ENCODE results near the gene SPECC1L. TPM values are rescaled to one million over a fixed set of nuclear protein-coding genes. Genes with fewer than 3 reads are reported as not detected.

Gene SPECC1L
- total RNA-seq, 1 donor from 2014 or later = 25.0 TPM

DNA sequence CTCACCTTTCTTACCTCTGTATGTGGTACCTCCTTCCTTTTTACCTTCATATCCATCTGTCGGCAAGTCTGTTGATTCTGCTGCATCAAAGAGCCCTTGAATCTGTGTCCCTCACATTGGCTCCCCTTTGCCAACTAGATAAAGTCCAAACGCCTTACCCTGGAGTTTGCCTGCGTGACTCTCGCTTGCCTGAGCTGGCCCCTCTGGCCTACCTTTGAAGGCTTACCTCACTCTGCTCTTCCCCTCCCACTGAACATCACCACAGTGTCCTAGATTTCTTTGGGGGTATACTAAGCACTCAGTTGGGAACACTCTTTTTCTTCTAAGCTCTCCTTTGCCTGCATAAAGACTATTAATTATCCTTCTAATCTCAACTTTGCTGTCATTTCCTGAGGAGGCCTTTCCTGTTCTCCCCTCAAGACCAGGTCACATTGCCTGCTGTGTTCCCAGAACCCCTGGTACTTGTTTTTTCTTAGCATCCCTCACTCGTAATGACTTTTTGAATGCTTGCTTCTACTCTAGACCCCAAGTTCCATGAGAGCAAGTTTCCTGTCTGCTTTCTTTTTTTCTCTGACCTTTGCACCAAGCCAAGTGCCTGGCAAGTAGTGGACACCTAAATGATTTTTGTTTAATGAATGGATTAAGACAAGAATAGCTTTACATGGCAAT is 89.0 kb downstream of the SPECC1L start:
- DNase-seq (ENCODE audit: low read depth) (no peak), FAIRE-seq (no peak)
- TF ChIP-seq, protein P1, sequence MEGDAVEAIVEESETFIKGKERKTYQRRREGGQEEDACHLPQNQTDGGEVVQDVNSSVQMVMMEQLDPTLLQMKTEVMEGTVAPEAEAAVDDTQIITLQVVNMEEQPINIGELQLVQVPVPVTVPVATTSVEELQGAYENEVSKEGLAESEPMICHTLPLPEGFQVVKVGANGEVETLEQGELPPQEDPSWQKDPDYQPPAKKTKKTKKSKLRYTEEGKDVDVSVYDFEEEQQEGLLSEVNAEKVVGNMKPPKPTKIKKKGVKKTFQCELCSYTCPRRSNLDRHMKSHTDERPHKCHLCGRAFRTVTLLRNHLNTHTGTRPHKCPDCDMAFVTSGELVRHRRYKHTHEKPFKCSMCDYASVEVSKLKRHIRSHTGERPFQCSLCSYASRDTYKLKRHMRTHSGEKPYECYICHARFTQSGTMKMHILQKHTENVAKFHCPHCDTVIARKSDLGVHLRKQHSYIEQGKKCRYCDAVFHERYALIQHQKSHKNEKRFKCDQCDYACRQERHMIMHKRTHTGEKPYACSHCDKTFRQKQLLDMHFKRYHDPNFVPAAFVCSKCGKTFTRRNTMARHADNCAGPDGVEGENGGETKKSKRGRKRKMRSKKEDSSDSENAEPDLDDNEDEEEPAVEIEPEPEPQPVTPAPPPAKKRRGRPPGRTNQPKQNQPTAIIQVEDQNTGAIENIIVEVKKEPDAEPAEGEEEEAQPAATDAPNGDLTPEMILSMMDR (IDR thresholded peaks at IDR 0.05; ENCODE audit: insufficient read depth, low read length, severe bottlenecking) = no peak
- no peaks in the 10 kb centered on the region for H3K27me3 ChIP-seq (ENCODE audit: control insufficient read depth, insufficient read depth, low read length)
- peaks cover 2% of the 10 kb centered on the region for H3K36me3 ChIP-seq (ENCODE audit: control insufficient read depth, insufficient read depth, low read length)
- no peak overlapping the region for H3K4me3 ChIP-seq (ENCODE audit: low read depth, low read length)

DNA sequence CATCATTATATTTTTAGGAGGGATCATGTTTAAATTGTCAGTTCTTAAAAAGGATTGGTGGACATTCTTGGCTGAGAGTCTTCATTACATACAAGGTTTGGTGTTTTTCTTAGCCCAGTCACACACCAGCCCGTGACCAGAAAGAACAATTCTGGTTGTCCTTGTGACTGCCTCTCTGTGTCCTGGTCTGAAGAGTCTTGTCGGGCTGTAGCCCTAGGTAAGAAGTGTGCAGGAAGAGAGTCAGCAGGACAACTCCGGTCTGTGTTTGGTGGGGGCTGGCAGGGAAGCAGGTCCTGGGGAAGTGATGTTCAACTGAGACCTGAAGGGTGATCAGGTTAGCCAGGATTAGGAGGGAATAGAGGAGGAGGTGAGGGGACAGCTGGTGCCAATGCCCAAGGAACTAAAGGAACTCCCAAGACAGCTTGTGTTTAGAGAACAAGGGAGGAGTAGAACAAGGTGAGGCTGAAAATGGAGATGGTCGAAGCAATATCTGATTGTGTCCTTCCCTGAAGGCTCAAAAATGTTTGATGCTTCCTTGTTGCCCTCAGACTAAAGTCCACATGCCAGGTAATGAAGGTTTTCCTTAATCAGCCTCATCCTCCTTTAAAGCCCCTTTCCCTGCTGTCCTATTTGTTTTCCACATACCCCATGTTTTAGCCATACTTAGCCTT is 91.5 kb downstream of the SPECC1L start:
- TF ChIP-seq, protein P1 (IDR thresholded peaks at IDR 0.05; ENCODE audit: insufficient read depth, low read length, severe bottlenecking) = no peak
- DNase-seq (ENCODE audit: low read depth) = no peak
- no peak for FAIRE-seq
- Histone ChIP-seq H3K36me3 (ENCODE audit: control insufficient read depth, insufficient read depth, low read length) (peaks cover 7% of the 10 kb centered on the region), H3K4me3 (ENCODE audit: low read depth, low read length) (no peak overlapping the region), H3K27me3 (ENCODE audit: control insufficient read depth, insufficient read depth, low read length) (no peaks in the 10 kb centered on the region)

DNA sequence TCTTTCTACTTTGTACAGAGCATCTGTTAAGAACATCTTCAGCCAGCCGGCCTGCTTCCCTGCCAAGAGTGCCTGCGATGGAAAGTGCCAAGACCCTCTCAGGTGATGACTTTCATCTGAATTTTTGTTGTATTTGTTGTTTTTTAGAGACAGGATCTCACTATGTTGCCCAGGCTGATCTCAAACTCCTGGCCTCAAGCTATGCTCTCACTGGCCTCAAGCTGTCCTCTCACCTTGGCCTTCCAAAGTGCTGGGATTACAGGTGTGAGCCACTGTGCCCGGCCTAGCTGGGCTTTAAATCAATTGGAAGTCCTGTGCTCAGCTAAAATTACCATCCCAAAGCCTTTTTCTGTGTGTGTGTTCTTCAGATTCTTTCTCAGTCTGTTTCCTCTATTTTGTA is 92.6 kb downstream of the SPECC1L start:
- Histone ChIP-seq H3K36me3 (ENCODE audit: control insufficient read depth, insufficient read depth, low read length) (peaks cover 7% of the 10 kb centered on the region), H3K4me3 (ENCODE audit: low read depth, low read length) (no peak overlapping the region), H3K27me3 (ENCODE audit: control insufficient read depth, insufficient read depth, low read length) (no peaks in the 10 kb centered on the region)
- TF ChIP-seq, protein P1 (IDR thresholded peaks at IDR 0.05; ENCODE audit: insufficient read depth, low read length, severe bottlenecking) = no peak
- FAIRE-seq (no peak), DNase-seq (ENCODE audit: low read depth) (no peak)

DNA sequence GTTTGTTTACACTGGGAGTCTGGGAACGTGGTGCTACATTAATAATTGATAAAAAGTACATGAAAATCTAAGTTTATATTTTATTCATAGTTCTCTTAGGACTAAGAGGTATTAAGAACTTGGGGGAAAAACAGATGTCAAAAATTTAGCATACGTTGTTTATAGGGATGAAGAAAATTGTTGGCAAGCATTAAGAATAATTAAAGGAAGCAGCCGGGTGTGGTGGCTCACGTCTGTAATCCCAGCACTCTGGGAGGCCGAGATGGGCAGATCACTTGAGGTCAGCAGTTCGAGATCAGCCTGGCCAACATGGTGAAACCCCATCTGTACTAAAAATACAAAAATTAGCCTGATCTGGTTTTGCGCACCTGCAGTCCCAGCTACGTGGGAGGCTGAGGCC is 96.1 kb downstream of the SPECC1L start:
- no peak for FAIRE-seq
- Histone ChIP-seq H3K36me3 (ENCODE audit: control insufficient read depth, insufficient read depth, low read length) (peaks cover 21% of the 10 kb centered on the region), H3K27me3 (ENCODE audit: control insufficient read depth, insufficient read depth, low read length) (no peaks in the 10 kb centered on the region)

DNA sequence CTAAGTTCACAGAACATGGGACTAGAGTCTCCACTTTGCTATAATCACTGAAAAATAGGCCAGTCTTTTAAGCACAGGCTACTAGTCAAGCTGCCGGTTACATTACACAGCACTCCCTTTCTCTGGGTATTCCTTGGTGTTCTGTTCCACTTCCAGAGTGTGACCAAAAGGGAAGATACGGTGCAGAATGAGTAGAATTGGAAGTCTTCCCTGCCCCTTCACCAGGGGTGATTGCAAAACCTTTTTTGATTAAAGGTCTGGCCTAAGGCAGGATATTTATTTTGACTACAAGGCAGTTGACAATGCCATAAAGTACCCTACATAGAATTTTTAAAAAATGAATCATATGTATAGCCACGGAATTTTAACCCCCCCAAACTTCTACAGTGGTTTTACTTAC is 97.2 kb downstream of the SPECC1L start:
- Histone ChIP-seq H3K4me3 (ENCODE audit: low read depth, low read length) (no peak overlapping the region), H3K27me3 (ENCODE audit: control insufficient read depth, insufficient read depth, low read length) (no peaks in the 10 kb centered on the region), H3K36me3 (ENCODE audit: control insufficient read depth, insufficient read depth, low read length) (peaks cover 20% of the 10 kb centered on the region)
- FAIRE-seq (no peak), DNase-seq (ENCODE audit: low read depth) (no peak)
- TF ChIP-seq, protein P1 (IDR thresholded peaks at IDR 0.05; ENCODE audit: insufficient read depth, low read length, severe bottlenecking) = no peak

More for the DNA sequence above, 96.1 kb downstream of the SPECC1L start:
- no peak for DNase-seq (ENCODE audit: low read depth)
- TF ChIP-seq, protein P1 (IDR thresholded peaks at IDR 0.05; ENCODE audit: insufficient read depth, low read length, severe bottlenecking) = no peak
- no peak overlapping the region for H3K4me3 ChIP-seq (ENCODE audit: low read depth, low read length)

All from bronchial epithelial cell (primary cell).